H1 (cell line): ENCODE measurements around the gene CCL25. TPM values are rescaled to one million over a fixed set of nuclear protein-coding genes. Genes with fewer than 3 reads are reported as not detected.

ENCODE experiments used
- CTCF ChIA-PET: fragments of 300-600 bp; sonication (Branson Sonifier 250); formaldehyde crosslinking; loops from one replicate; lab custom pipeline; 2021; ENCODE audit not compliant: partially characterized antibody; lab: Charles Lee
- POLR2A ChIA-PET: fragments of 300-600 bp; sonication (Branson Sonifier 250); formaldehyde crosslinking; loops from one replicate; lab custom pipeline; 2021; ENCODE audit warnings: inconsistent platforms; ENCODE audit not compliant: partially characterized antibody; lab: Charles Lee
- DNase-seq, 2 experiments: peaks; one replicate each; pipeline versions ENCODE4 v3.0.0 to v3.0.0-alpha.2; 2010 to 2022; ENCODE audit warnings: low spot score in 2 of 2, low read depth in 1 of 2, mixed read lengths in 1 of 2
- FAIRE-seq: peaks from 2 replicates; lab custom pipeline; 2011; peaks lifted over from hg19 to GRCh38; lab: Jason Lieb, UNC
- H2AFZ ChIP-seq: 2 replicates; pipeline ENCODE4 v1.8.1; 2012; ENCODE audit warnings: low read length, inconsistent platforms
- H2AK5ac ChIP-seq: 2 replicates; pipeline ENCODE4 v1.6.1; 2013; ENCODE audit warnings: low read depth, low read length
- H2BK120ac ChIP-seq: replicated peaks from 2 replicates; pipeline ENCODE3; 2013; ENCODE audit warnings: low read depth, low read length, inconsistent platforms
- H2BK12ac ChIP-seq: 2 replicates; pipeline ENCODE4 v1.6.1; 2013; ENCODE audit warnings: low read depth, low read length
- H2BK15ac ChIP-seq: 2 replicates; pipeline ENCODE4 v1.6.1; 2013; ENCODE audit warnings: low read length
- H2BK20ac ChIP-seq: 2 replicates; pipeline ENCODE4 v1.6.1; 2013; ENCODE audit warnings: low read length
- H2BK5ac ChIP-seq: 2 replicates; pipeline ENCODE4 v1.6.1; 2013; ENCODE audit warnings: low read depth, low read length
- H3K14ac ChIP-seq: 2 replicates; pipeline ENCODE4 v1.6.1; 2013; ENCODE audit warnings: inconsistent platforms; ENCODE audit not compliant: insufficient read length
- H3K18ac ChIP-seq: 2 replicates; pipeline ENCODE4 v1.6.1; 2013; ENCODE audit warnings: low read length; ENCODE audit errors: extremely low read depth
- H3K23ac ChIP-seq: 2 replicates; pipeline ENCODE4 v1.6.1; 2013; ENCODE audit warnings: inconsistent platforms; ENCODE audit not compliant: insufficient read length
- H3K23me2 ChIP-seq: 2 replicates; pipeline ENCODE4 v1.6.1; 2013; ENCODE audit warnings: low read depth, low read length
- H3K27ac ChIP-seq: 2 replicates; pipeline ENCODE4 v1.6.1; 2011; ENCODE audit warnings: low read depth, low read length, inconsistent platforms
- H3K27me3 ChIP-seq, 4 experiments: replicated peaks in 1 of 4; 1 replicate in 1 of 4; 2 replicates in 3 of 4; pipeline versions ENCODE4 v1.6.1 to v1.8.1; 2011 to 2013; ENCODE audit warnings: low read length in 3 of 4, mild to moderate bottlenecking in 3 of 4, inconsistent platforms in 2 of 4, mixed read lengths in 2 of 4, moderate library complexity in 1 of 4; ENCODE audit not compliant: control insufficient read depth in 3 of 4, insufficient read depth in 3 of 4; ENCODE audit errors: extremely low read depth in 1 of 4
- H3K36me3 ChIP-seq, 4 experiments: 2 replicates each; pipeline versions ENCODE4 v1.6.1 to v1.8.1; 2011 to 2013; ENCODE audit warnings: mild to moderate bottlenecking in 4 of 4, low read length in 3 of 4, moderate library complexity in 2 of 4, control low read depth in 1 of 4, inconsistent platforms in 1 of 4; ENCODE audit not compliant: insufficient read depth in 4 of 4, control insufficient read depth in 2 of 4
- H3K4ac ChIP-seq: replicated peaks from 2 replicates; pipeline ENCODE3; 2013; ENCODE audit warnings: low read length, low read depth, mixed read lengths, inconsistent platforms; ENCODE audit not compliant: insufficient read length
- H3K4me1 ChIP-seq, 4 experiments: replicated peaks in 1 of 4; 1 replicate in 1 of 4; 2 replicates in 3 of 4; pipeline versions ENCODE4 v1.6.1 to v1.8.1; 2011 to 2013; ENCODE audit warnings: low read length in 3 of 4, inconsistent platforms in 2 of 4, mixed read lengths in 1 of 4; ENCODE audit not compliant: insufficient read depth in 4 of 4, control insufficient read depth in 3 of 4
- H3K4me2 ChIP-seq, 2 experiments: 2 replicates each; pipeline versions ENCODE4 v1.6.1 to v1.8.1; 2011 to 2013; ENCODE audit warnings: low read depth in 2 of 2, low read length in 2 of 2, control low read depth in 1 of 2, inconsistent platforms in 1 of 2, mild to moderate bottlenecking in 1 of 2; ENCODE audit not compliant: insufficient read depth in 1 of 2
- H3K4me3 ChIP-seq, 4 experiments: fragments of 200-600, 300-600 bp in 1 of 4; sonication (generic), shearing (Covaris generic), sonication (Bioruptor Twin) in 1 of 4; 2 replicates each; pipeline versions ENCODE4 v1.5.1 to v1.8.1; 2011 to 2016; ENCODE audit warnings: low read length in 4 of 4, low read depth in 3 of 4, control low read depth in 2 of 4, inconsistent platforms in 2 of 4, mild to moderate bottlenecking in 2 of 4, mixed read lengths in 1 of 4, moderate library complexity in 1 of 4; ENCODE audit not compliant: insufficient read depth in 2 of 4; ENCODE audit errors: extremely low read depth in 1 of 4
- H3K56ac ChIP-seq: replicated peaks from 2 replicates; pipeline ENCODE3; 2013; ENCODE audit warnings: low read depth, mild to moderate bottlenecking, mixed read lengths, low read length, inconsistent platforms; ENCODE audit not compliant: insufficient read length
- H3K79me1 ChIP-seq: 2 replicates; pipeline ENCODE4 v1.6.1; 2013; ENCODE audit warnings: low read depth, low read length, control low read depth
- H3K79me2 ChIP-seq, 2 experiments: 2 replicates each; pipeline versions ENCODE4 v1.6.1 to v1.8.1; 2012 to 2013; ENCODE audit warnings: low read length in 2 of 2, mild to moderate bottlenecking in 2 of 2, inconsistent platforms in 1 of 2; ENCODE audit not compliant: insufficient read depth in 2 of 2, control insufficient read depth in 1 of 2
- H3K9ac ChIP-seq, 4 experiments: replicated peaks in 1 of 4; 1 replicate in 1 of 4; 2 replicates in 3 of 4; pipeline versions ENCODE4 v1.6.1 to v1.8.1; 2011 to 2013; ENCODE audit warnings: low read depth in 3 of 4, low read length in 3 of 4, control low read depth in 2 of 4, mild to moderate bottlenecking in 2 of 4, moderate library complexity in 2 of 4, inconsistent platforms in 1 of 4; ENCODE audit errors: extremely low read depth in 1 of 4
- H3K9me3 ChIP-seq, 2 experiments: 2 replicates each; pipeline versions ENCODE4 v1.6.1 to v1.8.1; 2012 to 2013; ENCODE audit warnings: mild to moderate bottlenecking in 2 of 2, moderate library complexity in 2 of 2, control low read depth in 1 of 2, inconsistent platforms in 1 of 2, low read depth in 1 of 2, low read length in 1 of 2, mixed read lengths in 1 of 2; ENCODE audit not compliant: insufficient read depth in 2 of 2
- H4K20me1 ChIP-seq, 2 experiments: replicated peaks in 1 of 2; 2 replicates each; pipeline versions ENCODE3 to v1.8.1; 2011 to 2013; ENCODE audit warnings: inconsistent platforms in 2 of 2, low read length in 2 of 2, mild to moderate bottlenecking in 1 of 2; ENCODE audit not compliant: insufficient read depth in 2 of 2, control insufficient read depth in 1 of 2
- H4K5ac ChIP-seq: 2 replicates; pipeline ENCODE4 v1.6.1; 2013; ENCODE audit warnings: low read length, low read depth, mixed read lengths, inconsistent platforms; ENCODE audit not compliant: insufficient read length
- H4K8ac ChIP-seq: 2 replicates; pipeline ENCODE4 v1.8.0; 2013; ENCODE audit warnings: mild to moderate bottlenecking, moderate library complexity, low read length, inconsistent platforms; ENCODE audit not compliant: insufficient read depth; ENCODE audit errors: extremely low read depth
- H4K91ac ChIP-seq: replicated peaks from 2 replicates; pipeline ENCODE3; 2013; ENCODE audit warnings: low read length, mixed read lengths, inconsistent platforms; ENCODE audit not compliant: insufficient read length
- CHD1 ChIP-seq: IDR thresholded peaks from 2 replicates; pipeline ENCODE4 v1.6.1; 2012; ENCODE audit warnings: low read depth, low read length, improper control_type of control experiment
- CTBP2 ChIP-seq: IDR thresholded peaks from 2 replicates; pipeline ENCODE4 v1.7.0; 2011; ENCODE audit warnings: borderline replicate concordance, mild to moderate bottlenecking, moderate library complexity, mixed read lengths, low read length; ENCODE audit not compliant: insufficient read depth, insufficient read length
- CTCF ChIP-seq, 3 experiments: IDR thresholded peaks; 1 replicate in 2 of 3; 2 replicates in 1 of 3; pipeline versions ENCODE4 v1.5.1 to v1.6.1; 2011; ENCODE audit warnings: low read length in 3 of 3, mild to moderate bottlenecking in 3 of 3, inconsistent platforms in 2 of 3, low read depth in 1 of 3, moderate library complexity in 1 of 3; ENCODE audit not compliant: insufficient read depth in 1 of 3; ENCODE audit errors: control extremely low read depth in 1 of 3
- EP300 ChIP-seq, 2 experiments: IDR thresholded peaks; 1 replicate in 1 of 2; 2 replicates in 1 of 2; pipeline ENCODE4 v1.6.1; 2011 to 2012; ENCODE audit warnings: low read depth in 2 of 2, low read length in 2 of 2, mild to moderate bottlenecking in 2 of 2, borderline replicate concordance in 1 of 2, inconsistent platforms in 1 of 2, moderate library complexity in 1 of 2
- GABPA ChIP-seq: IDR thresholded peaks from 2 replicates; pipeline ENCODE4 v1.6.1; 2011; ENCODE audit warnings: mild to moderate bottlenecking, low read length, moderate library complexity, borderline replicate concordance; ENCODE audit not compliant: insufficient read depth
- JUND ChIP-seq: IDR thresholded peaks from 2 replicates; pipeline ENCODE4 v1.6.1; 2011; ENCODE audit warnings: mild to moderate bottlenecking, improper control_type of control experiment, low read length
- RFX5 ChIP-seq: IDR thresholded peaks from 2 replicates; pipeline ENCODE4 v1.6.1; 2011; ENCODE audit warnings: low read depth, low read length, improper control_type of control experiment, borderline replicate concordance
- RXRA ChIP-seq: IDR thresholded peaks from 2 replicates; pipeline ENCODE4 v1.6.1; 2011; ENCODE audit warnings: low read depth, mild to moderate bottlenecking, low read length, moderate library complexity; ENCODE audit not compliant: insufficient read depth
- SAP30 ChIP-seq: fragments of 300-600 bp; sonication (generic); IDR thresholded peaks from 2 replicates; pipeline ENCODE4 v1.7.1; 2012; ENCODE audit warnings: low read length, moderate library complexity, mild to moderate bottlenecking, inconsistent platforms; ENCODE audit not compliant: insufficient read depth, insufficient replicate concordance
- TAF1 ChIP-seq: IDR thresholded peaks from 2 replicates; pipeline ENCODE4 v1.6.1; 2011; ENCODE audit warnings: mild to moderate bottlenecking, low read depth, low read length
- WGBS, 2 experiments: shearing (Covaris generic) in 1 of 2; methylation state at CpG; one replicate each; pipeline versions ENCODE4 v1.1.6 to v1.1.7; 2013 to 2015; ENCODE audit warnings: low lambda C conversion rate in 2 of 2, mixed read lengths in 2 of 2, inconsistent platforms in 1 of 2, low coverage in 1 of 2, missing lambda C conversion rate in 1 of 2; ENCODE audit not compliant: insufficient replicate concordance in 2 of 2, insufficient coverage in 1 of 2, insufficient read length in 1 of 2; ENCODE audit errors: extremely low coverage in 1 of 2, missing lambda C conversion rate in 1 of 2; 5-methylcytosine and 5-hydroxymethylcytosine counted together
- polyA plus RNA-seq, 7 experiments: library from polyadenylated mRNA; depleted of rRNA in 3 of 7; stranded (reverse) in 5 of 7; unstranded in 2 of 7; fragments of >200 nt in 5 of 7; fragments of 200-250 nt in 2 of 7; gene quantifications; 1 replicate in 5 of 7; 2 replicates in 1 of 7; 4 replicates in 1 of 7; pipeline versions ENCODE4 v1.2.1 to v1.2.3, GENCODE V29; 2011 to 2013; ENCODE audit warnings: missing spikeins in 2 of 7, mixed read lengths in 2 of 7
- total RNA-seq: library from RNA; stranded (reverse); fragmentation: NEBNext Ultra II Directional; extraction: Animal tissue kit (Norgen Biotek cat#: 25700); gene quantifications from 2 replicates; pipeline ENCODE4 v1.2.1, GENCODE V29; 2021

CCL25 gene
- total and polyA plus RNA-seq, 2 of the 8 experiments (the other 6 are each of a cell fraction or from before 2014, with no cell fraction given) = 0.59 TPM; not detected in 1

GRCh38 chr19:8004001-8004400, 48.6 kb upstream of the CCL25 start:
- Histone ChIP-seq H2BK5ac (no peak overlapping the region), H3K4me2 (peak overlapping the region; percentile 82 to 98), H3K23me2 (peaks cover 11% of the 10 kb centered on the region), H3K23ac (no peak overlapping the region), H2BK120ac (no peak overlapping the region), H2AK5ac (no peak overlapping the region), H3K4ac (no peak overlapping the region), H4K5ac (no peak overlapping the region), H3K36me3 (0 out of 8 replicates have a peak, but pooled peaks cover 0 to 2% (median 0%) of the 10 kb centered on the region in 4 experiments), H3K14ac (no peak overlapping the region), H2BK20ac (no peak overlapping the region), H2BK12ac (no peak overlapping the region), H3K56ac (no peak overlapping the region), H3K4me1 (peaks cover 6 to 13% (median 9%) of the 10 kb centered on the region in 4 experiments), H4K20me1 (peaks cover 32 to 40% of the 10 kb centered on the region in 2 experiments), H2BK15ac (no peak overlapping the region), H4K91ac (no peak overlapping the region), H3K4me3 (peak overlapping the region; percentile 63 to 89 (median 85); a peak in 7 of 8 replicates), H3K27me3 (no peaks in the 10 kb centered on the region), H4K8ac (no peak overlapping the region), H2AFZ (no peak overlapping the region), H3K79me1 (peaks cover 17% of the 10 kb centered on the region), H3K18ac (no peak overlapping the region), H3K9ac (peak overlapping the region in 2 of 4 experiments; percentile 73 to 80; a peak in 2 of 7 replicates), H3K9me3 (no peaks in the 10 kb centered on the region), H3K79me2 (peaks cover 45 to 60% of the 10 kb centered on the region in 2 experiments), H3K27ac (no peak overlapping the region)
- DNase-seq (no peak), FAIRE-seq (no peak)
- ChIA-PET CTCF (interaction anchor here (1.2 kb wide), 2 partner anchors 34 to 65 kb away, joined by 3 to 8 read pairs; no protein-coding TSS in a partner anchor), POLR2A (interaction anchor here (0.6 to 3.6 kb wide), 7 partner anchors 42 to 204 kb away, joined by 3 to 20 read pairs (median 3); partner anchors contain the start of genes CCL25 and TIMM44)
- 86% methylated on average over 6 of the region's 6 CpGs; no CpG with 5 or more reads in 1 of the 2 experiments for WGBS, 2 experiments
- no peak for TF ChIP-seq RXRA
- no peak for TF ChIP-seq CTCF (IDR thresholded peaks at IDR 0.05; ENCODE audit: control extremely low read depth in 1 of 3, insufficient read depth in 1 of 3, low read depth in 1 of 3, low read length in 3 of 3)
- TF ChIP-seq EP300 (IDR thresholded peaks at IDR 0.05; ENCODE audit: borderline replicate concordance in 1 of 2, low read depth in 2 of 2, low read length in 2 of 2) = no peak
- TF ChIP-seq JUND = no peak
- TF ChIP-seq SAP30 = no peak
- TF ChIP-seq TAF1 = no peak
- no peak for TF ChIP-seq CHD1
- no peak for TF ChIP-seq GABPA
- TF ChIP-seq RFX5 = no peak
- no peak for TF ChIP-seq CTBP2
